ENCODE data around the gene TBC1D9. TPM values are rescaled to one million over a fixed set of nuclear protein-coding genes. Genes with fewer than 3 reads are reported as not detected.

Gene TBC1D9
- total RNA-seq, 4 donors from 2014 or later, result 36.4 to 57.1 (median 43.8) TPM

DNA sequence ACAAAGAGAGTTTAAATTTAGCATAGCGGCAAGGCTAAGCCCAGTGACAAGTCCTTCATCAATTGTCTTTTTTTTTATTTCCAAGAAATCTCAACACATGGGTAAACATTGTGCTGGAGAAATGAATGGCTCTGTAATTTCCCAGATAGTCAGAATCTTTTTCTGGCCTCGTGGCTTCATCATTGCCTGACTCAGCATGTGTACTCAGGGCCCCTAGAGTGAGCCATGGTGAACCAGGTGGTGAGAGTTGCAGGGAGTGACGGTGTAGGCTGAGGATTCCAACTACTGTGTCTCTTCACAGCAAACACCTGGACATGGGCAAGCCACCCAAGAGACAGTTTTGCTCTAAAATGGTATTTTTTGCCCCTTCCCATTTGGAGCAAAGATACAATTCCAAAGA lies 144.3 kb downstream of the TBC1D9 start:
- TF ChIP-seq, protein P1, sequence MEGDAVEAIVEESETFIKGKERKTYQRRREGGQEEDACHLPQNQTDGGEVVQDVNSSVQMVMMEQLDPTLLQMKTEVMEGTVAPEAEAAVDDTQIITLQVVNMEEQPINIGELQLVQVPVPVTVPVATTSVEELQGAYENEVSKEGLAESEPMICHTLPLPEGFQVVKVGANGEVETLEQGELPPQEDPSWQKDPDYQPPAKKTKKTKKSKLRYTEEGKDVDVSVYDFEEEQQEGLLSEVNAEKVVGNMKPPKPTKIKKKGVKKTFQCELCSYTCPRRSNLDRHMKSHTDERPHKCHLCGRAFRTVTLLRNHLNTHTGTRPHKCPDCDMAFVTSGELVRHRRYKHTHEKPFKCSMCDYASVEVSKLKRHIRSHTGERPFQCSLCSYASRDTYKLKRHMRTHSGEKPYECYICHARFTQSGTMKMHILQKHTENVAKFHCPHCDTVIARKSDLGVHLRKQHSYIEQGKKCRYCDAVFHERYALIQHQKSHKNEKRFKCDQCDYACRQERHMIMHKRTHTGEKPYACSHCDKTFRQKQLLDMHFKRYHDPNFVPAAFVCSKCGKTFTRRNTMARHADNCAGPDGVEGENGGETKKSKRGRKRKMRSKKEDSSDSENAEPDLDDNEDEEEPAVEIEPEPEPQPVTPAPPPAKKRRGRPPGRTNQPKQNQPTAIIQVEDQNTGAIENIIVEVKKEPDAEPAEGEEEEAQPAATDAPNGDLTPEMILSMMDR (IDR thresholded peaks at IDR 0.05; ENCODE audit: low read depth), result no peak

GRCh38 chr4:140609548-140610425 lies 146.4 kb downstream of the TBC1D9 start:
- TF ChIP-seq, protein P1 (IDR thresholded peaks at IDR 0.05; ENCODE audit: low read depth), result no peak

DNA sequence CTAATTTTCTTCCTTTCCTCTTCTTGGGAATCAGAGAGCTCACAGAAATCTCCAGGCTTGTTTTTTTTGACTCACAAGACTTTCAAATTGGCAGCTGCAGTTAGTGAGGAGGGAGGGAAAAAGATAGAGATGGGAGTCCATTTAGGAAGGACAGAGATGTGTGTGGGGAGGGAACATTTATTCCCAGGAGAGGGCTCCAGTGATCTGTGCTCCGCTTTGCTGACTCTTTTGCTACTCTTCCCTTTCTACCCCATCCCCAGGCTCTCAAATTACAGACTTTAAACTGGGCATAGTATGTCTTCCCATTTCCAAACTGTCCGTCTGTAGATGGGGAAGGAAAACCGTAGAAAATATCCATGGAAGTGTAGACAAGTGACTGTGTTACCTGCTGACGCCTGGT lies 148.3 kb downstream of the TBC1D9 start:
- TF ChIP-seq, protein P1 (IDR thresholded peaks at IDR 0.05; ENCODE audit: low read depth), result no peak

- TF ChIP-seq, protein P1 (IDR thresholded peaks at IDR 0.05; ENCODE audit: low read depth), result no peak
Measured at GRCh38 chr4:140604544-140604943, 151.6 kb downstream of the TBC1D9 start.

GRCh38 chr4:140603286-140603685 lies 152.9 kb downstream of the TBC1D9 start:
- TF ChIP-seq, protein P1 (IDR thresholded peaks at IDR 0.05; ENCODE audit: low read depth), result no peak

DNA sequence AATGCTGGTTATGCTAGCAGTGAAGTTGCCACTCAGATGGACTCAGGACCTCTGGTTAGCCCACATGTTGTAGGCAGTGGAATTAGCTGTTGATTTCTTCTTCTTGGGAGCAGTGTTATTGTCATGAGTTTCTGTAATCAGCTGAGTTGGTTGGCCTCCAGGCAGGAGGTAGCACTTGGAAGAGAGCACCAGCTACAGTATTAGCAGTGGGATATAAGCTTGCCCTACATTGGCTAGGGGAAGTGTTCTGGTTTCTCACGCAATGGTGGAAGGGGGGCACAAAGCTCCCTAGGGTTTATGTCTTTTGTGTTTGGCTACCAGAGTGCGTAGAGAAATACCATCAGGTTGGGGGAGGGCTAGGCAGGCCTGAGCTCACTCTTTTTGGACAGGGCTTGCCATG lies 153.5 kb downstream of the TBC1D9 start:
- TF ChIP-seq, protein P1 (IDR thresholded peaks at IDR 0.05; ENCODE audit: low read depth), result no peak

- TF ChIP-seq, protein P1 (IDR thresholded peaks at IDR 0.05; ENCODE audit: low read depth), result no peak
Measured at GRCh38 chr4:140600408-140600807, 155.8 kb downstream of the TBC1D9 start.

All from subcutaneous adipose tissue (tissue), 4 donors.